Heart left ventricle (tissue), 11 donors: ENCODE measurements around the gene ABCA10. TPM values are rescaled to one million over a fixed set of nuclear protein-coding genes. Genes with fewer than 3 reads are reported as not detected.

Source experiments
- microRNA-seq, 4 donors: library from miRNA; unstranded; fragments of <30 nt; microRNA quantifications; one replicate each; pipeline versions ENCODE4 to v1.2.0, GENCODE V29; 2017 to 2020
- polyA plus RNA-seq, 2 donors: library from polyadenylated mRNA; stranded (reverse); fragments of 200-250 nt; gene quantifications; one replicate each; pipeline ENCODE4 v1.2.3, GENCODE V29; 2013
- total RNA-seq, 9 donors: library from RNA; depleted of rRNA in 2 of 9; stranded (reverse); fragments of >200 nt in 2 of 9; fragmentation: NEBNext Ultra II Directional in 3 of 9; extraction: Animal tissue kit (Norgen Biotek cat#: 25700) in 3 of 9; gene quantifications; one replicate each; pipeline versions ENCODE4 v1.1.0 to v1.2.4, GENCODE V29; 2016 to 2023
- donor health status: ischemic (EF 13 %, LVEDD 7.1; RV severe dilation, severe dysfunction).
- donor health status: healthy with polysubstance abuse.
- donor health status: DM: no; HTN: yes; CAD: no.
- donor health status: DM: no; HTN: no; CAD: no.
- donor health status: ischemic (EF 25% LVEDD 5.7; RV mildly dilated, moderate dysfunction).
- donor health status: healthy.
- donor health status: DM: yes; HTN: yes; CAD: no.
- donor health status: PGD.
- donor health status: nonischemic (EF 23%, LVEDD 6.1; RV moderate dilation, normal function).

The ABCA10 gene
- total and polyA plus RNA-seq, 11 donors = 0.58 to 13.8 (median 2.0) TPM

Small RNA genes lying within 50 kb of the gene (microRNA-seq; reads per million reads assigned to microRNA genes)
- 0 reads per million in 4 donors for gene MIR4524A
- gene MIR4524B = 0 reads per million in 4 donors

Other genes starting within 250 kb of the ABCA10 start
- 10 to 100 TPM in 6 of 9 donors, 1 to 10 TPM in 3; 4.2 to 19.9 (median 11.4) TPM for gene ABCA9, start 167.9 kb downstream of the ABCA10 start, total RNA-seq
- 10 to 100 TPM in 1 of 2 donors, 1 to 10 TPM in 1; 2.4 to 11.2 TPM for gene ABCA9, start 167.9 kb downstream of the ABCA10 start, polyA plus RNA-seq
- gene ABCA6, start 86.9 kb downstream of the ABCA10 start, total RNA-seq = 10 to 100 TPM in 7 of 9 donors, 1 to 10 TPM in 2; 6.3 to 30.1 (median 20.3) TPM
- 10 to 100 TPM in 1 of 2 donors, 1 to 10 TPM in 1; 5.7 to 18.0 TPM for gene ABCA6, start 86.9 kb downstream of the ABCA10 start, polyA plus RNA-seq
- 10 to 100 TPM; 11.8 to 24.9 (median 18.5) TPM for gene ABCA5, start 98.3 kb upstream of the ABCA10 start, total RNA-seq
- 10 to 100 TPM in 1 of 2 donors, 1 to 10 TPM in 1; 7.0 to 15.6 TPM for gene ABCA5, start 98.3 kb upstream of the ABCA10 start, polyA plus RNA-seq
- gene MAP2K6, start 185.9 kb upstream of the ABCA10 start, total RNA-seq = 1 to 10 TPM in 7 of 9 donors, under 1 TPM in 2; 0.83 to 5.1 (median 1.8) TPM
- 1 to 10 TPM in 1 of 2 donors, under 1 TPM in 1; 0.61 to 1.3 TPM for gene MAP2K6, start 185.9 kb upstream of the ABCA10 start, polyA plus RNA-seq